BJ (cell line): Measurements from ENCODE around the gene YWHAQ. TPM values are rescaled to one million over a fixed set of nuclear protein-coding genes. Genes with fewer than 3 reads are reported as not detected.
A peak's percentile ranks its signal among the peaks of the same experiment; 100 is the strongest.
"Not testable (repeated sequence)": the region's sequence is repeated elsewhere in the genome, so short reads cannot be mapped to it uniquely, and the experiment has no call there.

ENCODE experiments used
- CTCF ChIA-PET: fragments of 350-600 bp; formaldehyde crosslinking; extraction: SDS; loops from one replicate; lab custom pipeline; 2021; ENCODE audit warnings: antibody characterized with exemption, inconsistent platforms; lab: Yijun Ruan, JAX
- POLR2A ChIA-PET: fragments of 300-600 bp; sonication (Branson Sonifier 250); formaldehyde crosslinking; extraction: SDS; loops from one replicate; lab custom pipeline; 2021; ENCODE audit warnings: antibody characterized with exemption; lab: Charles Lee
- DNase-seq: peaks from one replicate; pipeline ENCODE4 v3.0.0-alpha.2; 2011; ENCODE audit warnings: low read depth
- H3K27me3 ChIP-seq: 2 replicates; pipeline ENCODE4 v1.6.0; 2011; ENCODE audit warnings: low read length; ENCODE audit not compliant: control insufficient read depth, insufficient read depth
- H3K36me3 ChIP-seq: 2 replicates; pipeline ENCODE4 v1.5.1; 2011; ENCODE audit warnings: low read length; ENCODE audit not compliant: control insufficient read depth, insufficient read depth
- H3K4me3 ChIP-seq: 2 replicates; pipeline ENCODE4 v1.5.1; 2011; ENCODE audit warnings: low read depth, mild to moderate bottlenecking, control low read depth, low read length
- CTCF ChIP-seq: IDR thresholded peaks from 2 replicates; pipeline ENCODE4 v1.5.1; 2011; ENCODE audit warnings: low read depth, mild to moderate bottlenecking, control low read depth, inconsistent platforms, low read length, moderate library complexity; ENCODE audit not compliant: insufficient read depth
- polyA plus RNA-seq: library from polyadenylated mRNA; depleted of rRNA; stranded (reverse); fragments of >200 nt; gene quantifications from 2 replicates; pipeline ENCODE4 v1.2.3, GENCODE V29; 2011

The YWHAQ gene
- polyA plus RNA-seq, 1 experiment: 235 TPM

GRCh38 chr2:9596621-9597311 is 34.0 kb downstream of the YWHAQ start:
- DNase-seq: no peak
- no peak for TF ChIP-seq CTCF
- H3K27me3 ChIP-seq: no peaks in the 10 kb centered on the region
- no peak overlapping the region for H3K4me3 ChIP-seq
- ChIA-PET POLR2A (no interaction called here), CTCF (no interaction called here)
- H3K36me3 ChIP-seq: peaks cover 2% of the 10 kb centered on the region; the same call in 1 of the 2 replicates

- H3K36me3 ChIP-seq: peaks cover 2% of the 10 kb centered on the region; the same call in 1 of the 2 replicates
- no peaks in the 10 kb centered on the region for H3K27me3 ChIP-seq
- DNase-seq: no peak
- ChIA-PET CTCF (interaction anchor here (0.5 to 1.3 kb wide), 3 partner anchors 9 to 83 kb away, joined by 3 to 4 read pairs (median 4); no protein-coding TSS in a partner anchor), POLR2A (interaction anchor here (0.9 kb wide), 1 partner anchor 37 kb away, joined by 20 read pairs; no protein-coding TSS in a partner anchor)
- no peak for TF ChIP-seq CTCF
- no peak overlapping the region for H3K4me3 ChIP-seq
Observed at GRCh38 chr2:9595746-9596145, 35.1 kb downstream of the YWHAQ start.

- ChIA-PET CTCF (interaction anchor here (1.0 to 1.3 kb wide), 3 partner anchors 10 to 13 kb away, joined by 3 to 4 read pairs (median 4); no protein-coding TSS in a partner anchor), POLR2A (interaction anchor here (0.9 kb wide), 1 partner anchor 36 kb away, joined by 20 read pairs; no protein-coding TSS in a partner anchor)
- not testable (repeated sequence) for H3K27me3 ChIP-seq, H3K4me3 ChIP-seq, H3K36me3 ChIP-seq, DNase-seq
Observed at GRCh38 chr2:9595256-9595655, 35.5 kb downstream of the YWHAQ start.

GRCh38 chr2:9594366-9595054 is 36.3 kb downstream of the YWHAQ start:
- ChIA-PET POLR2A (interaction anchor here (0.9 kb wide), 1 partner anchor 35 kb away, joined by 20 read pairs; no protein-coding TSS in a partner anchor), CTCF (interaction anchor here (1.2 to 1.3 kb wide), 2 partner anchors 9 to 14 kb away, joined by 3 to 4 read pairs; no protein-coding TSS in a partner anchor)
- no peaks in the 10 kb centered on the region for H3K36me3 ChIP-seq
- no peaks in the 10 kb centered on the region for H3K27me3 ChIP-seq
- no peak overlapping the region for H3K4me3 ChIP-seq
- TF ChIP-seq CTCF: no peak
- DNase-seq: peak; percentile 43

- H3K36me3 ChIP-seq: no peaks in the 10 kb centered on the region; the same call in 1 of the 2 replicates
- TF ChIP-seq CTCF: no peak
- POLR2A ChIA-PET: no interaction called here
- no peak overlapping the region for H3K4me3 ChIP-seq
- CTCF ChIA-PET: no interaction called here
- no peak for DNase-seq
- H3K27me3 ChIP-seq: no peaks in the 10 kb centered on the region
Observed at GRCh38 chr2:9593925-9594324, 36.9 kb downstream of the YWHAQ start.
